ENCODE data around the gene CHL1.

GRCh38 chr3:204102-204501 lies 7.5 kb downstream of the CHL1 start:
- no peak for TF ChIP-seq CTCF (IDR thresholded peaks at IDR 0.05; ENCODE audit: low read length)
- no peak for TF ChIP-seq EZH2 (IDR thresholded peaks at IDR 0.05; ENCODE audit: borderline replicate concordance, low read length)
